ENCODE data around the gene RAET1E.
"Not testable (repeated sequence)": the region's sequence is repeated elsewhere in the genome, so short reads cannot be mapped to it uniquely, and the experiment has no call there.

Gene RAET1E

GRCh38 chr6:149867876-149868640 lies 29.9 kb downstream of the RAET1E start:
- CTCF ChIA-PET = interaction anchor here (1.1 kb wide), 1 partner anchor 27 kb away, joined by 3 read pairs; no protein-coding TSS in a partner anchor
- POLR2A ChIA-PET = no interaction called here
- DNase-seq (ENCODE audit: extremely low spot score) = no peak
- no peak for TF ChIP-seq LEF1 (IDR thresholded peaks at IDR 0.05; ENCODE audit: borderline replicate concordance)

GRCh38 chr6:149864578-149865535 lies 33.1 kb downstream of the RAET1E start:
- no peak for TF ChIP-seq SP1 (IDR thresholded peaks at IDR 0.05)
- no peak for TF ChIP-seq LEF1 (IDR thresholded peaks at IDR 0.05; ENCODE audit: borderline replicate concordance)
- TF ChIP-seq FOXM1 (IDR thresholded peaks at IDR 0.05; ENCODE audit: borderline replicate concordance) = no peak
- TF ChIP-seq L3MBTL2 (conservative IDR thresholded peaks at IDR 0.05) = peak; percentile 83
- no peak for TF ChIP-seq HDGF (IDR thresholded peaks at IDR 0.05; ENCODE audit: borderline replicate concordance)
- no peak for TF ChIP-seq BHLHE40 (IDR thresholded peaks at IDR 0.05; ENCODE audit: borderline replicate concordance)
- no peak for TF ChIP-seq FOXA1 (IDR thresholded peaks at IDR 0.05)
- CTCF ChIA-PET = interaction anchor here (1.8 kb wide), 1 partner anchor 24 kb away, joined by 6 read pairs; no protein-coding TSS in a partner anchor
- POLR2A ChIA-PET = no interaction called here
- peak; percentile 71 for DNase-seq (ENCODE audit: extremely low spot score)

- TF ChIP-seq FOXM1 (IDR thresholded peaks at IDR 0.05; ENCODE audit: borderline replicate concordance) (peak; percentile 56; the same call in 1 of the 2 replicates), ZNF384 (IDR thresholded peaks at IDR 0.05) (no peak), ELF4 (IDR thresholded peaks at IDR 0.05) (no peak), LEF1 (IDR thresholded peaks at IDR 0.05; ENCODE audit: borderline replicate concordance) (peak; percentile 78; the same call in 1 of the 2 replicates), ARNT (IDR thresholded peaks at IDR 0.05) (peak; percentile 66; the same call in 1 of the 2 replicates)
- DNase-seq (ENCODE audit: extremely low spot score) = peak; percentile 96
- ChIA-PET CTCF (interaction anchor here (0.8 to 1.1 kb wide), 2 partner anchors 23 to 35 kb away, joined by 3 to 5 read pairs; no protein-coding TSS in a partner anchor), POLR2A (interaction anchor here (1.2 to 1.6 kb wide), 4 partner anchors 9 to 28 kb away, joined by 3 to 7 read pairs (median 4); no protein-coding TSS in a partner anchor)
These were observed 34.0 kb downstream of the RAET1E start, which contains the start of gene LRP11 for GRCh38 chr6:149863698-149864577. TSS of gene LRP11 (minus strand) at chr6:149864359. CDS start at chr6:149864020, 339 bp downstream.

- no peak for TF ChIP-seq HDGF (IDR thresholded peaks at IDR 0.05; ENCODE audit: borderline replicate concordance)
- TF ChIP-seq NFRKB (IDR thresholded peaks at IDR 0.05) = no peak
- TF ChIP-seq LEF1 (IDR thresholded peaks at IDR 0.05; ENCODE audit: borderline replicate concordance) = 0 out of 2 replicates have a peak, but pooled peaks have one; percentile 26
- CTCF ChIA-PET = interaction anchor here (0.8 to 1.1 kb wide), 2 partner anchors 22 to 35 kb away, joined by 3 to 5 read pairs; no protein-coding TSS in a partner anchor
- POLR2A ChIA-PET = interaction anchor here (1.2 to 1.6 kb wide), 4 partner anchors 8 to 27 kb away, joined by 3 to 7 read pairs (median 4); no protein-coding TSS in a partner anchor
- DNase-seq (ENCODE audit: extremely low spot score) = peak; percentile 64
These were observed 34.8 kb downstream of the RAET1E start for GRCh38 chr6:149862922-149863697.

- ChIA-PET POLR2A (interaction anchor here (1.2 kb wide), 2 partner anchors 15 to 16 kb away, joined by 3 read pairs; no protein-coding TSS in a partner anchor), CTCF (interaction anchor here (1.0 to 1.4 kb wide), 4 partner anchors 9 to 52 kb away, joined by 3 to 4 read pairs (median 3); no protein-coding TSS in a partner anchor)
- not testable (repeated sequence) for DNase-seq (ENCODE audit: extremely low spot score)
These were observed 35.5 kb downstream of the RAET1E start for GRCh38 chr6:149862424-149862738.

GRCh38 chr6:149861603-149862423 lies 36.1 kb downstream of the RAET1E start:
- ChIA-PET CTCF (interaction anchor here (1.0 to 1.4 kb wide), 4 partner anchors 9 to 52 kb away, joined by 3 to 4 read pairs (median 3); no protein-coding TSS in a partner anchor), POLR2A (interaction anchor here (1.2 kb wide), 1 partner anchor 14 kb away, joined by 3 read pairs; no protein-coding TSS in a partner anchor)
- DNase-seq (ENCODE audit: extremely low spot score) = no peak
- peak; percentile 71 for TF ChIP-seq PKNOX1 (IDR thresholded peaks at IDR 0.05)
- no peak for TF ChIP-seq SP1 (IDR thresholded peaks at IDR 0.05)

Measured in HEK293T (cell line).